ENCODE data around the gene AKR1C1.
"Not testable (repeated sequence)": the region's sequence is repeated elsewhere in the genome, so short reads cannot be mapped to it uniquely, and the experiment has no call there.

Gene AKR1C1

GRCh38 chr10:5014200-5014910 is 51.1 kb downstream of the AKR1C1 start:
- H3K4me1 ChIP-seq (ENCODE audit: control insufficient read depth, insufficient read depth, low read length); H3K27me3 ChIP-seq (ENCODE audit: control insufficient read depth, insufficient read depth, low read length); H3K9me3 ChIP-seq (ENCODE audit: control insufficient read depth, insufficient read depth, low read length); H3K36me3 ChIP-seq (ENCODE audit: control insufficient read depth, insufficient read depth, low read length); H3K4me3 ChIP-seq (ENCODE audit: low read depth, low read length); H3K9ac ChIP-seq (ENCODE audit: low read depth, low read length): not testable (repeated sequence)

- H3K4me1 ChIP-seq (ENCODE audit: control insufficient read depth, insufficient read depth, low read length): no peaks in the 10 kb centered on the region
- no peaks in the 10 kb centered on the region for H3K36me3 ChIP-seq (ENCODE audit: control insufficient read depth, insufficient read depth, low read length)
- no peak overlapping the region for H3K4me3 ChIP-seq (ENCODE audit: low read depth, low read length)
- no peaks in the 10 kb centered on the region for H3K27me3 ChIP-seq (ENCODE audit: control insufficient read depth, insufficient read depth, low read length)
- H3K9ac ChIP-seq (ENCODE audit: low read depth, low read length): no peak overlapping the region
- no peaks in the 10 kb centered on the region for H3K9me3 ChIP-seq (ENCODE audit: control insufficient read depth, insufficient read depth, low read length)
Observed at GRCh38 chr10:5014936-5015335, 51.7 kb downstream of the AKR1C1 start.

DNA sequence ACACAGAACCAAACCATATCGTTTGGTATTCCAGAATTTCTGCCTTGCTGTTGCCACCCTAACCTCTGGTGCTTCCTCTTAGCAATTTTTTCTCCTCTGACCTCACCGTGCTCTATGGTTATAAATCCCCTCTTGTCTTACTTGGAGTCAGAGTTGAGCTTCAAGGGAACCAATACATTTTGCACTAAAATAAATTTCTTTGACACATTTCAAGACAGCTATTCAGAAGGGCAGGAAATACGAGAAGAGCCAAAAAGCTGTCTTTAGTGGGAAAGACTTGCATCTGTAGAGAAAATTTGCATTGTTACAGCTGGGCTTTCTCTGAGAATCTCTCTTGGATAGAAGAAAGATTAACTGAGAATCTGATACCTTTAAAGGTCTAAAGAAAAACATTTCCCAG is 54.9 kb downstream of the AKR1C1 start:
- Histone ChIP-seq H3K4me1 (ENCODE audit: control insufficient read depth, insufficient read depth, low read length) (no peaks in the 10 kb centered on the region), H3K36me3 (ENCODE audit: control insufficient read depth, insufficient read depth, low read length) (no peaks in the 10 kb centered on the region), H3K27me3 (ENCODE audit: control insufficient read depth, insufficient read depth, low read length) (no peaks in the 10 kb centered on the region), H3K9ac (ENCODE audit: low read depth, low read length) (no peak overlapping the region), H3K4me3 (ENCODE audit: low read depth, low read length) (no peak overlapping the region), H3K9me3 (ENCODE audit: control insufficient read depth, insufficient read depth, low read length) (no peaks in the 10 kb centered on the region)

- H3K36me3 ChIP-seq (ENCODE audit: control insufficient read depth, insufficient read depth, low read length); H3K9ac ChIP-seq (ENCODE audit: low read depth, low read length); H3K27me3 ChIP-seq (ENCODE audit: control insufficient read depth, insufficient read depth, low read length); H3K9me3 ChIP-seq (ENCODE audit: control insufficient read depth, insufficient read depth, low read length); H3K4me3 ChIP-seq (ENCODE audit: low read depth, low read length); H3K4me1 ChIP-seq (ENCODE audit: control insufficient read depth, insufficient read depth, low read length): not testable (repeated sequence)
Observed at GRCh38 chr10:5018671-5019277, 55.6 kb downstream of the AKR1C1 start.

DNA sequence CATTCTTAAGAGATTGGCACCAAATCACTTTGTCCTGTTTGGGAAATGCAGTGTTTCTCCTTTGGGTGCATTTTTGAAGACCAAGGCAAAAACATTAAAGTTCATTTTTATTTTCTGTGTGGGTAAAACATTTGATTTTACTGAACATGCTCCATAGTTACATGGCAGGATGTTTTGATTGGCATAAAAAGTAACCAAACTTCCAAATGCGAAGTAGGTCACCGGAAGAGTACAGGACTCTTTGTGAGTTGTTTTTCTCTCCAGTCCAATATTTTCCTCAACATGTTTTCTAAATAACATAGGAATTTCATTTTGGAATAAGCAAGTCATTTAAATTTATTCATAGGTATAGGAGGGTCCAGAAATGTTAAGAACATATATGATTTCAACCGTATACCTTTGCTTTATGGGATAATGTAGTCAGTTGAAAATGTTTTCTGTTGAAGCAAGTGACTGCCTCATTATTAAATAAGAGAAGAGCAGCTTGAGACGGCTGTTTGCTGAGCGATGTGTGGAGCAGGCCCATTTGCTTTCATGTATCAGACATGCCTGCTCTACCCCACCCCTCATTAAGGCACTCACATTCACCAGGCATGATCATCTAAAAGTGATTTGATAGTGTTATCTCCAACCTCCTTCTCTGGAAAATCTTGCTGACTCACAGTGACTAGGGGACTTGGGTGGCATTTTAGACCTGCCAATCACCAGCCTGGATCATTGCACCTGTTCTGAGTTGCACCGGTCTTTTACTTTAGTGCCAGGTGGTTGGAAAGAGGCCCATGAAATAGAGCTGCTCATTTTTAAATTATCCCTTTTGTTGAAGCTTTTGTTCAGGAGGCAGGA is 56.8 kb downstream of the AKR1C1 start:
- H3K9ac ChIP-seq (ENCODE audit: low read depth, low read length); H3K4me3 ChIP-seq (ENCODE audit: low read depth, low read length); H3K27me3 ChIP-seq (ENCODE audit: control insufficient read depth, insufficient read depth, low read length); H3K36me3 ChIP-seq (ENCODE audit: control insufficient read depth, insufficient read depth, low read length); H3K9me3 ChIP-seq (ENCODE audit: control insufficient read depth, insufficient read depth, low read length); H3K4me1 ChIP-seq (ENCODE audit: control insufficient read depth, insufficient read depth, low read length): not testable (repeated sequence)

- not testable (repeated sequence) for H3K4me3 ChIP-seq (ENCODE audit: low read depth, low read length); H3K36me3 ChIP-seq (ENCODE audit: control insufficient read depth, insufficient read depth, low read length); H3K27me3 ChIP-seq (ENCODE audit: control insufficient read depth, insufficient read depth, low read length); H3K9me3 ChIP-seq (ENCODE audit: control insufficient read depth, insufficient read depth, low read length); H3K9ac ChIP-seq (ENCODE audit: low read depth, low read length); H3K4me1 ChIP-seq (ENCODE audit: control insufficient read depth, insufficient read depth, low read length)
Observed at GRCh38 chr10:5021624-5022290, 58.5 kb downstream of the AKR1C1 start.

DNA sequence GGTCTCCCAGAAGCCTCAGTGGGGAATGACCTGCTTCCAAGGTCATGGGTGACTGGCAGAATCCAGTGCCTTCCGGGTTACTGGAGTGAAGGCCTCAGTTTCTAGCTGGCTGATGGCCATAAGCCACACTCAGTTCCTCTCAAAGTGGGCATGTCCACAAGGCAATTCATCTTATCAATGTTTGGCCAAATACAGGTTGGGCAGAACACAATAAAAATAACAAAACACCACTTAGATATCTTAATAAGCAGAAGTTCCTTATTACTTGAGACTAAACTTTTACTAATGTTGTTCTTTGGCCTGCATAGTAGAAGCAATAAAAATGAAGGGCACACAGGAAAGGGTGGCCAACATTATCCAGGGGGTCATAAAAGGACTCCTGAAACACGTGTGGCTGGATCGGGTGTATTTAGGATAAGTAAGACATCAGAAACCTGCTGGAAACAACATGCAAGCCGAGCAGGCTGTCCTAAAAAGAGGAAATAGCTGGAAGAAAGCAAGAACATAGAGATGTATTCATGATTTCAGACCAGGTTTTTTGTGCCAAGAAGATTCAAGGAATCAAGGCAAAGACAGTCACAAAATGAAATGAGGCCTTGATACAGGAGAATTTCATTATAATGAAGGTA is 60.1 kb downstream of the AKR1C1 start:
- H3K9me3 ChIP-seq (ENCODE audit: control insufficient read depth, insufficient read depth, low read length): no peaks in the 10 kb centered on the region

GRCh38 chr10:5025461-5025881 is 62.3 kb downstream of the AKR1C1 start:
- H3K4me3 ChIP-seq (ENCODE audit: low read depth, low read length); H3K9me3 ChIP-seq (ENCODE audit: control insufficient read depth, insufficient read depth, low read length); H3K4me1 ChIP-seq (ENCODE audit: control insufficient read depth, insufficient read depth, low read length); H3K27me3 ChIP-seq (ENCODE audit: control insufficient read depth, insufficient read depth, low read length); H3K9ac ChIP-seq (ENCODE audit: low read depth, low read length); H3K36me3 ChIP-seq (ENCODE audit: control insufficient read depth, insufficient read depth, low read length): not testable (repeated sequence)

More for the DNA sequence above, 60.1 kb downstream of the AKR1C1 start:
- Histone ChIP-seq H3K27me3 (ENCODE audit: control insufficient read depth, insufficient read depth, low read length) (no peaks in the 10 kb centered on the region), H3K9ac (ENCODE audit: low read depth, low read length) (no peak overlapping the region), H3K36me3 (ENCODE audit: control insufficient read depth, insufficient read depth, low read length) (no peaks in the 10 kb centered on the region), H3K4me3 (ENCODE audit: low read depth, low read length) (no peak overlapping the region), H3K4me1 (ENCODE audit: control insufficient read depth, insufficient read depth, low read length) (no peaks in the 10 kb centered on the region)

- Histone ChIP-seq H3K4me1 (ENCODE audit: control insufficient read depth, insufficient read depth, low read length) (no peaks in the 10 kb centered on the region), H3K27me3 (ENCODE audit: control insufficient read depth, insufficient read depth, low read length) (no peaks in the 10 kb centered on the region), H3K9ac (ENCODE audit: low read depth, low read length) (no peak overlapping the region), H3K36me3 (ENCODE audit: control insufficient read depth, insufficient read depth, low read length) (no peaks in the 10 kb centered on the region), H3K9me3 (ENCODE audit: control insufficient read depth, insufficient read depth, low read length) (no peaks in the 10 kb centered on the region), H3K4me3 (ENCODE audit: low read depth, low read length) (no peak overlapping the region)
Observed at GRCh38 chr10:5030989-5031388, 67.8 kb downstream of the AKR1C1 start.

DNA sequence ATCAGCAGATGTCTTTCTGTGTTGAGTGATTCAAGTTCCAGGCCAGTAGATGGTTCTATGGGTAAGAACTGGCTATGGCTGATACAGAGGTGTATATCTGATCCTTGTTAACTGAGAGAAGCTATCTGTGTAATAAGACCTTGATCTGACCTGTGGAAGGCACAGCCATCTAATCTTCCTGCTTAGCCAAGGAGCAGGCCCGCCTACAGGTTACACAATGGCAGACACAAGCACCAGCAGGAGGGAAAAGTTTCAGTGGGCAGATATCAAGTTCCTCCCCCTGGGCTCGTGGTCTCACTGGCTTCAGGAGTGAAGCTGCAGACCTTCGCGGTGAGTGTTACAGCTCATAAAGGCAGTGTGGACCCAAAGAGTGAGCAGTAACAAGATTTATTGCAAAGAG is 68.4 kb downstream of the AKR1C1 start:
- not testable (repeated sequence) for H3K27me3 ChIP-seq (ENCODE audit: control insufficient read depth, insufficient read depth, low read length); H3K4me3 ChIP-seq (ENCODE audit: low read depth, low read length); H3K9ac ChIP-seq (ENCODE audit: low read depth, low read length); H3K36me3 ChIP-seq (ENCODE audit: control insufficient read depth, insufficient read depth, low read length); H3K4me1 ChIP-seq (ENCODE audit: control insufficient read depth, insufficient read depth, low read length); H3K9me3 ChIP-seq (ENCODE audit: control insufficient read depth, insufficient read depth, low read length)

GRCh38 chr10:5032444-5032843 is 69.2 kb downstream of the AKR1C1 start:
- not testable (repeated sequence) for H3K27me3 ChIP-seq (ENCODE audit: control insufficient read depth, insufficient read depth, low read length); H3K36me3 ChIP-seq (ENCODE audit: control insufficient read depth, insufficient read depth, low read length); H3K9me3 ChIP-seq (ENCODE audit: control insufficient read depth, insufficient read depth, low read length); H3K4me1 ChIP-seq (ENCODE audit: control insufficient read depth, insufficient read depth, low read length); H3K9ac ChIP-seq (ENCODE audit: low read depth, low read length); H3K4me3 ChIP-seq (ENCODE audit: low read depth, low read length)

Data from iPS-15b (cell line).